C4-2B (cell line): ENCODE data around the gene CHMP2A.

Source experiments
- H3K27ac ChIP-seq: fragments of 450-650 bp; 2 replicates; pipeline ENCODE4 v1.5.1; 2017
- ZFX ChIP-seq: fragments of 450-650 bp; IDR thresholded peaks from 2 replicates; pipeline ENCODE4 v1.6.1; 2017
- TF ChIP-seq, protein P1 (sequence below): fragments of 450-650 bp; conservative IDR thresholded peaks from 2 replicates; pipeline ENCODE4 v1.5.1; 2017; ENCODE audit warnings: mild to moderate bottlenecking

The CHMP2A gene

GRCh38 chr19:58555920-58556621, 1.2 kb upstream of the CHMP2A start:
- TF ChIP-seq ZFX, result no peak
- TF ChIP-seq, protein P1, sequence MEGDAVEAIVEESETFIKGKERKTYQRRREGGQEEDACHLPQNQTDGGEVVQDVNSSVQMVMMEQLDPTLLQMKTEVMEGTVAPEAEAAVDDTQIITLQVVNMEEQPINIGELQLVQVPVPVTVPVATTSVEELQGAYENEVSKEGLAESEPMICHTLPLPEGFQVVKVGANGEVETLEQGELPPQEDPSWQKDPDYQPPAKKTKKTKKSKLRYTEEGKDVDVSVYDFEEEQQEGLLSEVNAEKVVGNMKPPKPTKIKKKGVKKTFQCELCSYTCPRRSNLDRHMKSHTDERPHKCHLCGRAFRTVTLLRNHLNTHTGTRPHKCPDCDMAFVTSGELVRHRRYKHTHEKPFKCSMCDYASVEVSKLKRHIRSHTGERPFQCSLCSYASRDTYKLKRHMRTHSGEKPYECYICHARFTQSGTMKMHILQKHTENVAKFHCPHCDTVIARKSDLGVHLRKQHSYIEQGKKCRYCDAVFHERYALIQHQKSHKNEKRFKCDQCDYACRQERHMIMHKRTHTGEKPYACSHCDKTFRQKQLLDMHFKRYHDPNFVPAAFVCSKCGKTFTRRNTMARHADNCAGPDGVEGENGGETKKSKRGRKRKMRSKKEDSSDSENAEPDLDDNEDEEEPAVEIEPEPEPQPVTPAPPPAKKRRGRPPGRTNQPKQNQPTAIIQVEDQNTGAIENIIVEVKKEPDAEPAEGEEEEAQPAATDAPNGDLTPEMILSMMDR, result no peak
- H3K27ac ChIP-seq, result peak overlapping the region; percentile 96

DNA sequence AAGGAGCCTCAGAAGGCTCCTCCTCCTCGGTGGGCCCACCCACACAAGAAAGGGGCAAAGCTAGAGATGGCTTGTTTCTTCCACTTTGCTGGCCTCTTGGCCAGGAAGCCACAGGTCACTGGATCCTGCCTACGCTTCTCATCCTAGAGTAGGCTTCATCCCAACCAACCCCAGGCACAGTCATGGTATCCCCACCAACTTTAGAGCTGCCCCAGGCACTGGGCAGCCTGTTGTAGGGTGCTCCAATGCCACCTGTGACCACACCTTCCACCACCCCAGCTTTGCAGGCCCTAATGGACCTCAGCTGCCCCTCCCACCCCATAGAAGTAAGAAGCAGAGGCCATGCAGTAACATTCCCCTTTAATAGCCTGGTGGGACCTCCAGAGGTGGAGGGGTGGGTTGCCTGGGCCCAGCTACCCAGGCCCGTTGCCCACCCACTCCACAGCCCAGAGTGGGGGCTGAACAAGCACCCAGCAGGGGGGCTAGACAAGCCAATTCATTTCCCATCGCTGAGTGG, 522 bp upstream of the CHMP2A start:
- no peak for TF ChIP-seq ZFX
- TF ChIP-seq, protein P1, result no peak
- H3K27ac ChIP-seq, result peak overlapping the region; percentile 81

DNA sequence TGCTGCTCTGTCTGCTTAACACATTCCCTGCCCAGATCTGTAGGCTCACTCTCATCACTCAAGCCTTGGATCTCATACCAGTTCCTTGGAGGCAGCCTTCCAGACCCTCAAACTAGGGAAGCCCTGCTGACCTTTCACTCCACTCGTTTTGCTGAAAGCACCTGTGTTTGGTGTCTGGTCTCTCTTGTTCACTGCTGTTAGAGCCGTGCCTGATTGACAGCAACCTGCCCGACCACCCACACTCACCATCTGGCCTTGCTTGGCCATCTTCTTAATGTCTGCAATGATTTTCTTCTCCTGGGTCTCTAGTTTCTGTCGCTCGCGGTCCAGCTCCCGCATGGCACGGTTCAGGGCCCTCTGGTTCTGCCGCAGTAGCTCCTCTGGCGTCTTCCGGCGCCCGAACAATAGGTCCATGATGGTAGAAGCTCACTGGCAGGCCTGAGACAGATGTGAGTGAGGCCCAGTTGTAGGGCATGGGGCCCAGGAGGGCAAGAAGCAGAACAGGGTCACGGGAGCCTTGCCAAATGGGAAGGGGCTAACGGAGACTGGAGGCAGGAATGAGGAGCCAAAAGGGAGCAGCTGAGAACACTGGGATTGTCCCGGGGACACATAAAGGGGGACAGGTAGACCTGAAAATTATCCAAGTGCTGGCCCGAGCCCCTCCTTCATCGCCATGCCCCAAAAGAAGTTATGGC, 959 bp downstream of the CHMP2A start:
- TF ChIP-seq, protein P1, result no peak
- no peak for TF ChIP-seq ZFX

DNA sequence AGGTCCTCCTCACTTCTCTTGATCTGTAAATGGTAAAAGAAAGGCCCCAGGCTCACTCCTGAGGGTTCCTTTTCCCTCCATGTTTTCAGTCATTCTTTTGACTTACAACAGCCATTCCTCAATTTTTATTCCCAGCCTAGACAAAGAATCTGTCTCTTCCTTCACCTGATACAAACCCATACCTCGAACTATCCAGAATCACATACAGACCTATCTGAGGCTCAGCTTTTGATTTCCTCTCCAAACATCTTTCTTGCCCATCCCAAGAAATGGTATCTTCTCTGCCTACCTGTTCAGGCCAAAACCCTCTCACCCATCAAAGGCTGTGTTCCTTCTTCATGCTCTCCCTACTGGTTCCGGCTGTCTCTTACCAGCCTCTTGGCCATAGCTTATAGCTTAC, 2.2 kb downstream of the CHMP2A start:
- no peak overlapping the region for H3K27ac ChIP-seq
- TF ChIP-seq ZFX, result no peak
- TF ChIP-seq, protein P1, result no peak

More for the DNA sequence above, 959 bp downstream of the CHMP2A start:
- H3K27ac ChIP-seq, result peak overlapping the region; percentile 81

- no peak overlapping the region for H3K27ac ChIP-seq
- TF ChIP-seq, protein P1, result no peak
- no peak for TF ChIP-seq ZFX
These were observed 3.1 kb downstream of the CHMP2A start for GRCh38 chr19:58551577-58552471.

DNA sequence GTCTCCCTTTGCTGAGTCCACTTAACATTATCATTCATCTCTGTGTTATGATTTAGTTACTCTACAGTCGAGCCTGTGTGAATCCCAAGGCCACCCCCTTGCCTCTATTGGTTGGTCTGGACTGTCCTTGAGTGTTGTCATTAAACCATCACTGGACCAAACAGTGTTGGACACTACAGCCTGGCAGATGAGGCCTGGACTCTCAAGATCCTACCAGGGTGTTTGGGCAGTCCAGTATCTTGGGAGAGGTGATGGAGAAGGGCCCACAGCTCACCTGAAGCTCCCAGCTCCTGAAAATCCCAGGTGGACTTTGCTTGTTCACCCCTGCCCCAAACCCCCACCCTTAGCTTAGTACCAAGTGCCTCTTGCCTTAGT, 3.8 kb downstream of the CHMP2A start:
- TF ChIP-seq, protein P1, result no peak
- TF ChIP-seq ZFX, result no peak
- no peak overlapping the region for H3K27ac ChIP-seq
